H1 (cell line): Measurements from ENCODE around the gene RHOC. TPM values are rescaled to one million over a fixed set of nuclear protein-coding genes. Genes with fewer than 3 reads are reported as not detected.

Experiments
- CEBPB ChIP-seq: IDR thresholded peaks from 2 replicates; pipeline ENCODE4 v1.6.1; 2012; ENCODE audit warnings: low read depth, low read length
- CHD7 ChIP-seq: fragments of 300-600 bp; sonication (generic); IDR thresholded peaks from 2 replicates; pipeline ENCODE4 v1.7.1; 2012; ENCODE audit warnings: low read length, moderate library complexity, mild to moderate bottlenecking, inconsistent platforms; ENCODE audit not compliant: insufficient replicate concordance
- E2F6 ChIP-seq: IDR thresholded peaks from 2 replicates; pipeline ENCODE4 v1.6.1; 2012; ENCODE audit warnings: inconsistent platforms
- EZH2 ChIP-seq: fragments of 200-600 bp; sonication (generic); IDR thresholded peaks from 2 replicates; pipeline ENCODE4 v1.7.1; 2012; ENCODE audit warnings: low read depth, mild to moderate bottlenecking, moderate library complexity, low read length, inconsistent platforms; ENCODE audit not compliant: severe bottlenecking
- POLR2A ChIP-seq, 2 experiments: IDR thresholded peaks; 1 replicate in 1 of 2; 2 replicates in 1 of 2; pipeline ENCODE4 v1.6.1; 2011; ENCODE audit warnings: low read depth in 2 of 2, low read length in 2 of 2, mild to moderate bottlenecking in 2 of 2; ENCODE audit errors: control extremely low read depth in 1 of 2
- POLR2AphosphoS5 ChIP-seq: IDR thresholded peaks from 2 replicates; pipeline ENCODE4 v1.6.1; 2011; ENCODE audit warnings: low read depth, low read length
- RXRA ChIP-seq: IDR thresholded peaks from 2 replicates; pipeline ENCODE4 v1.6.1; 2011; ENCODE audit warnings: low read depth, mild to moderate bottlenecking, low read length, moderate library complexity; ENCODE audit not compliant: insufficient read depth
- TAF1 ChIP-seq: IDR thresholded peaks from 2 replicates; pipeline ENCODE4 v1.6.1; 2011; ENCODE audit warnings: mild to moderate bottlenecking, low read depth, low read length
- TAF7 ChIP-seq: optimal IDR thresholded peaks from 2 replicates; pipeline ENCODE3; 2011; ENCODE audit warnings: low read depth, mild to moderate bottlenecking, inconsistent platforms, low read length, moderate library complexity, borderline replicate concordance
- polyA plus RNA-seq, 7 experiments: library from polyadenylated mRNA; depleted of rRNA in 3 of 7; stranded (reverse) in 5 of 7; unstranded in 2 of 7; fragments of >200 nt in 5 of 7; fragments of 200-250 nt in 2 of 7; gene quantifications; 1 replicate in 5 of 7; 2 replicates in 1 of 7; 4 replicates in 1 of 7; pipeline versions ENCODE4 v1.2.1 to v1.2.3, GENCODE V29; 2011 to 2013; ENCODE audit warnings: missing spikeins in 2 of 7, mixed read lengths in 2 of 7
- total RNA-seq: library from RNA; stranded (reverse); fragmentation: NEBNext Ultra II Directional; extraction: Animal tissue kit (Norgen Biotek cat#: 25700); gene quantifications from 2 replicates; pipeline ENCODE4 v1.2.1, GENCODE V29; 2021

Gene RHOC
- total and polyA plus RNA-seq, 2 of the 8 experiments (the other 6 are each of a cell fraction or from before 2014, with no cell fraction given) = 53.6 to 97.5 TPM

GRCh38 chr1:112685913-112686312 lies 21.0 kb downstream of the RHOC start (continued):
- TF ChIP-seq EZH2 (no peak), CEBPB (no peak), POLR2A (IDR thresholded peaks at IDR 0.05; ENCODE audit: control extremely low read depth in 1 of 2, low read depth in 2 of 2, low read length in 2 of 2) (no peak), E2F6 (no peak), CHD7 (no peak), TAF1 (no peak), POLR2AphosphoS5 (no peak), TAF7 (no peak), RXRA (no peak)
